ENCODE measurements around the gene HSF4. TPM values are rescaled to one million over a fixed set of nuclear protein-coding genes. Genes with fewer than 3 reads are reported as not detected.

HSF4 gene
- polyA plus RNA-seq, 4 donors: 1.2 to 3.2 (median 1.6) TPM

- peak; percentile 89 to 93 (median 90) for DNase-seq (ENCODE audit: low read depth in 4 of 4, low spot score in 2 of 4)
Measured at GRCh38 chr16:67183627-67184452, 19.3 kb downstream of the HSF4 start, which contains the start of gene MATCAP1. MATCAP1 (minus strand) TSS chr16:67183963; CDS start chr16:67180610, 3,353 bp downstream.

- no peak for DNase-seq (ENCODE audit: low read depth in 4 of 4, low spot score in 2 of 4)
Measured at GRCh38 chr16:67184453-67184994, 20.0 kb downstream of the HSF4 start.

DNA sequence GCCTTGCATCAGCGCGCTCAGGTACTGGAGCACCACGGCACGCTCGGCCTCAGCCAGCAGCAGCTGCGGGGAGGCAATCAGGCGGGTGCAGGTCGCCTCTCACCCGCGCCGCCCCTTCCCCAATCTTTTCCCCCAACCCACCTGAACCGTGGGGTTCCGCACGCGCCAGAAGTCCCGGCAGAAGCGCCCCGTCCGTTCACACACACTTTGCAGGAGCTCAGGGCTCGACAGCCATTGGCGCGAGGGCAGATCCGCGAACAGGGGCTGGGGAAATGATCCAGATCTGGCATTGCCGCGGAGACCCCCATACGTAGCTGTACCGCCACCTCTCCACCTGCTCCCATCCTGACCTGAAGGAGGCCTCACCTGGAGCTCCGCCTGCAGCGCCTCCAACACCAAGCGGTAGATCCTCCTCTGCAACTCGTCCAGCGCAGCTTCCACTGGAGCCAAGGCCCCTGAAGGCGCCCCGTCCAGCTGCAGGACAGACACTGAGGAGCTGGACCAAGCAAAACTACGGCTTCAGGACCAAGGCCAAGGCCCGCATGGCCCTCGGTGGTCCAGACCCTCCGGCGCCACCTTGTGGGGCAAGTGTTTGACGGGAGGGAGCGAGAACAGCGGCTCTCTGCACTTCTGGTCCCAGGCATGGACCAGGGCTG, 20.6 kb downstream of the HSF4 start:
- peak in 2 of 4 donors; percentile 72 to 89 for DNase-seq (ENCODE audit: low read depth in 4 of 4, low spot score in 2 of 4)

DNA sequence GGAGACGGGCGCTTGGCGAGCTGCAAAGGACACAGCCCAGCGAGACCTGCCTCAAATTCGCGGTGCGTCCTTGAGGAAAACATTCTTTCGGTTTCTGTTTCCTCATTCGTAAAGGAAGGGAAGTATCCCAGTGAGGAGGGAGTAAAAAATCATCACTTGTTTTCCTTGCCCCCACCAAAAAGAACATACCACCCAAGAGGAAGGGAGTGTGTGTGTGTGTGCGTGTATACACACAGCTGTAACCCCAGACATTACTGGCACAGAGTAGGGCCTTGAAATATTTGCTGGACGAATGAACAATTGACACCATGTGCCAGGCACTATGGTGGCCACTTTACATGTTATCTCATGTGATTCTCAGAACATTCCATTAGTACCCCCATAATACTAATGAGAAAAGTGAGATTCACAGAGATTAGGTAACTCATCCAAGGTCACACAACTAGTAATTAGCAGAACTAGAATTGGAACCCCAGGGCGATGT, 21.1 kb downstream of the HSF4 start:
- no peak for DNase-seq (ENCODE audit: low read depth in 4 of 4, low spot score in 2 of 4)

- no peak for DNase-seq (ENCODE audit: low read depth in 4 of 4, low spot score in 2 of 4)
Measured at GRCh38 chr16:67186550-67186950, 22.0 kb downstream of the HSF4 start.

DNA sequence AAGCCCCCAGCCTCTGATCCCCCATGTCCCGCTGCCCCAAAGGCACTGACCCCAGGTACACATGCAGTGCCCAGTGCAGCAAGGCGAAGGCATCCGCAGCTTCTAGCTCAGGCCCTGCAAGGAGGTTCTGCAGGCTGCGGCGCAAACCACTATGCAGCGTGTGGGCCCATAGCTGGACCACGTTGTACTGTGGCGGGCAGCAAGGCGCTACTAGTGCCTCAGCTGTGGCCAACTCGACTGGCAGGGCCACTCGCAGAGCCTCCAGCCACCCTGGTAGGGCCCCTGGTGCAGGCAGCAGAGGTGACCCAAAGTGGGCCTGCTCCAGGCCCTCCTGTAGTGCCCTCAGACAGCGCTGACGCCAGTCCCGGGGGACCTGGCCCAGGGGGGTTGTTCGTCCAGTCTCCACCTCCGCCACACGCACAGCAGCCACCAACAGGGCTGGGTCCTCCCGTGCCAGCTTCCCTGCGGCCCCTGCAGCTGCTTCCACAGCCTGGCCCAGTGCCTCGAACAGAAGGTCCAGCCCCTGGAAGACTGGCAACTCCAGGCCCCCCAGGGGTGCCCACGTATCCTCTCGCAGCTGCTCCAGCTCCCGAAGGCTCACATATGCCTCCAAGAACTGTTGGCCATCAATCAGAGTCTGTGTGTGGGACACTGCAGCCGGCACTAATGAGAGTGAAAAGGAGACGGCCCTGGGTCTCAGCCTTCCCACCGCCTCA, 22.8 kb downstream of the HSF4 start:
- DNase-seq (ENCODE audit: low read depth in 4 of 4, low spot score in 2 of 4): no peak

GRCh38 chr16:67188323-67188722, 23.8 kb downstream of the HSF4 start:
- no peak for DNase-seq (ENCODE audit: low read depth in 4 of 4, low spot score in 2 of 4)

GRCh38 chr16:67188798-67189197, 24.3 kb downstream of the HSF4 start:
- no peak for DNase-seq (ENCODE audit: low read depth in 4 of 4, low spot score in 2 of 4)

DNA sequence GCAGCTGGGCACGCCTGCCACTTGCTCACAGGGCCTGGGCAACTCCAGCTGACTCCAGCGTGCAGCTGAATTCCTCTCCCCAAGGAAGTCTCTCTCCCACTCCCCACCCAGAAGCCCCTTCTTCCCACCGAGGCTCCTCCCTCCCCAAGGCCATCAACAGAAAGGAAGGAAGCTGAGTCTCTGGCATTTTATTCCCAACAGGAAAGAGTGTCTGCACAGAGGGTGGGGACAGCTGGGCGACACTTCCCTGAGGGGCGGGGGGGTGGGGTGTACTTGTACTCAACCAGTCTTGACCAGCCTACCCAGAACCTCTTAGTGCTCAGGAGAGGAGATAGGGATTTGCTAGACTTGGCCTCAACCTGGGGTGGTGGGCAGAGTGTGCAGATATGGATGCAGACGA, 25.5 kb downstream of the HSF4 start, which contains the start of gene EXOC3L1:
TSS of gene EXOC3L1 (minus strand) at position 96 of the 400 bp plus-strand sequence. CDS start 460 bp downstream, outside the sequence.
- no peak for DNase-seq (ENCODE audit: low read depth in 4 of 4, low spot score in 2 of 4)

GRCh38 chr16:67190448-67191399, 26.2 kb downstream of the HSF4 start:
- no peak for DNase-seq (ENCODE audit: low read depth in 4 of 4, low spot score in 2 of 4)

GRCh38 chr16:67191411-67191994, 27.0 kb downstream of the HSF4 start:
- DNase-seq (ENCODE audit: low read depth in 4 of 4, low spot score in 2 of 4): no peak

- DNase-seq (ENCODE audit: low read depth in 4 of 4, low spot score in 2 of 4): peak in 3 of 4 donors; percentile 69 to 79 (median 76)
Measured at GRCh38 chr16:67191995-67192681, 27.6 kb downstream of the HSF4 start, which contains the start of gene E2F4. E2F4 (plus strand) TSS chr16:67192155; CDS start chr16:67192228, 73 bp downstream.

- no peak for DNase-seq (ENCODE audit: low read depth in 4 of 4, low spot score in 2 of 4)
Measured at GRCh38 chr16:67192781-67193361, 28.3 kb downstream of the HSF4 start.

DNA sequence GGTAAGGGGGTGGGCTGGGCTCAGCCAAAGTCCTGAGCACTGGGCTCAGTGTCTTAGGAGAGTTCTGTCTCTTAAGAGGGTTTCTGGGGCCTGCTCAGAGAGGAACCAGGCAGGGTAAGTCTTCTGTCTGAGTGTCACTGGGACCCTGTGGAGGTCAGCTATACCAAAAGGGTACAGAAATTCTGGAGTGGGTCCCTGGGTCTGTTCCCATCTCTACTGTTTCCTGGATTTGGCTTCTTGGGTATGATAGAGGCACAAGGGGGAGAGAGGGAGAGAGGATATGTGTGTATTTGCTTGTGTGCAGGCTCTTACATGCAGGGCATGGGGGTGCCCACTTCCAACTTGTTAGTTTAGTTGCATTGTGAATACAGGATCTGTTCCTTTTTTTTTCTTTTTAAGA, 29.0 kb downstream of the HSF4 start:
- DNase-seq (ENCODE audit: low read depth in 4 of 4, low spot score in 2 of 4): no peak

GRCh38 chr16:67194260-67194659, 29.7 kb downstream of the HSF4 start:
- no peak for DNase-seq (ENCODE audit: low read depth in 4 of 4, low spot score in 2 of 4)

GRCh38 chr16:67195676-67196075, 31.1 kb downstream of the HSF4 start:
- no peak for DNase-seq (ENCODE audit: low read depth in 4 of 4, low spot score in 2 of 4)

GRCh38 chr16:67196881-67197280, 32.3 kb downstream of the HSF4 start:
- DNase-seq (ENCODE audit: low read depth in 4 of 4, low spot score in 2 of 4): no peak

DNA sequence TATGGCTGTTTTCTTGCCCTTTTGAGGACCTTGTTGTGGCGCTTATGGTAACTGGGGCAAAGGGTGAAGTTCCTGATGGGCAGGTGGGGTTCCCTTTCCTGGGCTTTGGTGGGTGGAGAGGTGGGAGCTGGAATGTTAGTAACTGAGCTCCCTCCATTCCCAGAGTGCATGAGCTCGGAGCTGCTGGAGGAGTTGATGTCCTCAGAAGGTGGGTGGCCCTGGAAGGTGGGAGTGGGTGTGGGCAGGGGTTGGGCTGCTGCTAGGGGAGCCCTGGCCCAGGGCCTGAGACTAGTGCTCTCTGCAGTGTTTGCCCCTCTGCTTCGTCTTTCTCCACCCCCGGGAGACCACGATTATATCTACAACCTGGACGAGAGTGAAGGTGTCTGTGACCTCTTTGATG, 33.2 kb downstream of the HSF4 start:
- no peak for DNase-seq (ENCODE audit: low read depth in 4 of 4, low spot score in 2 of 4)
